ENCODE data around the gene PIK3C3.

The PIK3C3 gene

GRCh38 chr18:41922176-41922575 is 32.9 kb upstream of the PIK3C3 start:
- Histone ChIP-seq H3K4me1 (no peaks in the 10 kb centered on the region), H3K4me3 (no peak overlapping the region), H3K27me3 (no peaks in the 10 kb centered on the region), H3K9me3 (no peaks in the 10 kb centered on the region), H3K36me3 (no peaks in the 10 kb centered on the region), H3K27ac (no peak overlapping the region)
- TF ChIP-seq CTCF (IDR thresholded peaks at IDR 0.05), result no peak
- DNase-seq, result no peak
- intact Hi-C loops (cut with DNase I; ENCODE audit: low total_unique reads), result no loop called here

- no peak for TF ChIP-seq CTCF (IDR thresholded peaks at IDR 0.05)
- intact Hi-C loops (cut with DNase I; ENCODE audit: low total_unique reads), result no loop called here
- H3K27ac ChIP-seq, result no peak overlapping the region
- no peak overlapping the region for H3K4me3 ChIP-seq
- no peaks in the 10 kb centered on the region for H3K36me3 ChIP-seq
- no peak for DNase-seq
- no peaks in the 10 kb centered on the region for H3K27me3 ChIP-seq
- no peaks in the 10 kb centered on the region for H3K4me1 ChIP-seq
- H3K9me3 ChIP-seq, result no peaks in the 10 kb centered on the region
These were observed 32.2 kb upstream of the PIK3C3 start for GRCh38 chr18:41922841-41923240.

- Histone ChIP-seq H3K4me3 (no peak overlapping the region), H3K9me3 (no peaks in the 10 kb centered on the region), H3K36me3 (no peaks in the 10 kb centered on the region), H3K27ac (no peak overlapping the region), H3K27me3 (no peaks in the 10 kb centered on the region), H3K4me1 (no peaks in the 10 kb centered on the region)
- intact Hi-C loops (cut with DNase I; ENCODE audit: low total_unique reads), result no loop called here
- DNase-seq, result no peak
- no peak for TF ChIP-seq CTCF (IDR thresholded peaks at IDR 0.05)
These were observed 31.6 kb upstream of the PIK3C3 start for GRCh38 chr18:41923446-41923845.

GRCh38 chr18:41928581-41928980 is 26.5 kb upstream of the PIK3C3 start:
- TF ChIP-seq CTCF (IDR thresholded peaks at IDR 0.05), result no peak
- Histone ChIP-seq H3K36me3 (no peaks in the 10 kb centered on the region), H3K4me3 (no peak overlapping the region), H3K27ac (no peak overlapping the region), H3K9me3 (no peaks in the 10 kb centered on the region), H3K27me3 (no peaks in the 10 kb centered on the region), H3K4me1 (no peaks in the 10 kb centered on the region)
- intact Hi-C loops (cut with DNase I; ENCODE audit: low total_unique reads), result no loop called here
- no peak for DNase-seq

GRCh38 chr18:41932899-41933298 is 22.1 kb upstream of the PIK3C3 start:
- no peak for TF ChIP-seq CTCF (IDR thresholded peaks at IDR 0.05)
- H3K27ac ChIP-seq, result no peak overlapping the region
- no peaks in the 10 kb centered on the region for H3K9me3 ChIP-seq
- H3K4me3 ChIP-seq, result no peak overlapping the region
- no peaks in the 10 kb centered on the region for H3K36me3 ChIP-seq
- no peak for DNase-seq
- H3K27me3 ChIP-seq, result no peaks in the 10 kb centered on the region
- peaks cover 0 to 18% (median 4%) of the 10 kb centered on the region in 4 donors for H3K4me1 ChIP-seq
- intact Hi-C loops (cut with DNase I; ENCODE audit: low total_unique reads), result no loop called here

- H3K4me1 ChIP-seq, result peaks cover 0 to 18% (median 4%) of the 10 kb centered on the region in 4 donors
- no peak for TF ChIP-seq CTCF (IDR thresholded peaks at IDR 0.05)
- no peak for DNase-seq
- intact Hi-C loops (cut with DNase I; ENCODE audit: low total_unique reads), result no loop called here
- no peaks in the 10 kb centered on the region for H3K9me3 ChIP-seq
- no peak overlapping the region for H3K4me3 ChIP-seq
- H3K27ac ChIP-seq, result no peak overlapping the region
- H3K27me3 ChIP-seq, result no peaks in the 10 kb centered on the region
- no peaks in the 10 kb centered on the region for H3K36me3 ChIP-seq
These were observed 21.3 kb upstream of the PIK3C3 start for GRCh38 chr18:41933778-41934177.

Data from tibial artery (tissue), 4 donors.